ENCODE results near the gene IRAK1.

IRAK1 gene

DNA sequence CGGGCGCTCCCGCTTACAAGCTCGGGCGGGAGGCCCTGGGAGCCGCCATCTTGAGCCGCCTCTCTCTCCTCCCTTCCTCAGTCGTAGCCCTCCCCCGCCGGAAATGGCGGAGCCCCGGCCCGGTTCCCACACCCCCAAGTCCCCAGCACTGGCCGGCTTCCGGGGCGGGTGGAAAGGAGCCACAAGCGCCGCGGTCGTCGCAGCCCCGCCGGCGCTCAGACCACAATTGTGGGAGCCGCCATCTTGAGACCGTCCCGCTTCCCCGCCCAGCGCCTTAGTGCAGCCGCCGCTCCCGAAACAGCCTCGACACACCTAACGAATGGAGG lies 48.6 kb downstream of the IRAK1 start:
- peak; percentile 63 for DNase-seq (ENCODE audit: low spot score)

DNA sequence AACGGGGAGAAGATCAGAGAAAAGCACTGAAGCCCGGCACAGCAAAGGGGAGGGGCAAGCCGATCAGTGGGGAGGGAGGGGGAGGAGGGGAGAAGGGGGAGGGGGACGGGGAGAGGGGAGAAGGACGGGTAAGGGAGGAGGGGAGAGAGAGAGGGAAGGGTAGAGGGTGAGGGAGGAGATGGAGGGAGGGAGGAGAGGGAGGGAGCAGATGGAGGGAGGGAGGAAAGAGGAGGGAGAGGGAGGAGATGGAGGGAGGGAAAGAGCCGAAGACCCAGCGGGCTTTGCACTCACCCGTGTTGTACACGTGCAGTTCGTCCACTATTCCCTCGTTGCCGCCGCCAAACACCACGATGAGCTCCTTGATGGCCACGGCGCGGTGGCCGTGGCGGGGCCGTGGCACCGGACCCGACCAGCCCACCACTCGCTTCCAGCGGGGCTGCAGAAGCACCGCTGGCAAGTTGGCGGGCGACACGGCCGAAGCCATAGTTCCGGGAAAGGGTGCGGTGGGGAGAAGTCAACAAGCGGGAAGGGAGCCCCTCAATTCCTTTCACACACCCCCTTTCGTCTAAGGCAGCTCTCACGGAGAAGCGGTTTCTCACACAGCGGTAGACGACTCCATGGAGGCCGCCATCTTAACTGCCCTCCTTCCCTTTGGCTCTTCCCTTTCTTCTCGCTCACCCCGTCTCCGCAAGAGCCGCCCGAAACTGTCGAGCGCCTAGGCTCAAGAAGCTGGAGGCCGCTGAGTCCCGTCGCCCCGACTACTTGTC lies 49.2 kb downstream of the IRAK1 start:
- DNase-seq (ENCODE audit: low spot score): peak; percentile 46

DNA sequence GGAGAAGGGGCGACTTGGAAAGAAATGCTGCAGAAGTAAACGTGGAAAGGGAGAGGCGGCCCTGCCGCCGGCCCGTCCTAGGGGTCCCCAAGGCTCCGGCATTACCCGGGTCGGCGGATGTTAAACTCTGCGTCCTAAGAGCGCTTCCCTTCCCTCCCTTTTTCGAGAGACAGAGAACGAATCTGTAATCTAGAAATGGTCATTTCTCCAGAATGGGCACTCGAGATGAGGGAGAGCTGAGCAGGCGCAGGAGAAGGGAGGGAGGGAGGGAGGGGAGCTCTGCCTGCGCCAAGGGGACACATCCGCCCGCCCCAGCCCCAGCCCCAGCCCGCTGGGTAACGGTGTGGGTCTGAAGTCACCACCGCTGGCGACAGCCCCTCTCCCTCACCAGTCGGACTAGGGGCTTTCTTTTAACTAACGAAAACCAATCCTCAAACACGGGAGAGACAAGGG lies 49.8 kb downstream of the IRAK1 start:
- no peak for DNase-seq (ENCODE audit: low spot score)

DNA sequence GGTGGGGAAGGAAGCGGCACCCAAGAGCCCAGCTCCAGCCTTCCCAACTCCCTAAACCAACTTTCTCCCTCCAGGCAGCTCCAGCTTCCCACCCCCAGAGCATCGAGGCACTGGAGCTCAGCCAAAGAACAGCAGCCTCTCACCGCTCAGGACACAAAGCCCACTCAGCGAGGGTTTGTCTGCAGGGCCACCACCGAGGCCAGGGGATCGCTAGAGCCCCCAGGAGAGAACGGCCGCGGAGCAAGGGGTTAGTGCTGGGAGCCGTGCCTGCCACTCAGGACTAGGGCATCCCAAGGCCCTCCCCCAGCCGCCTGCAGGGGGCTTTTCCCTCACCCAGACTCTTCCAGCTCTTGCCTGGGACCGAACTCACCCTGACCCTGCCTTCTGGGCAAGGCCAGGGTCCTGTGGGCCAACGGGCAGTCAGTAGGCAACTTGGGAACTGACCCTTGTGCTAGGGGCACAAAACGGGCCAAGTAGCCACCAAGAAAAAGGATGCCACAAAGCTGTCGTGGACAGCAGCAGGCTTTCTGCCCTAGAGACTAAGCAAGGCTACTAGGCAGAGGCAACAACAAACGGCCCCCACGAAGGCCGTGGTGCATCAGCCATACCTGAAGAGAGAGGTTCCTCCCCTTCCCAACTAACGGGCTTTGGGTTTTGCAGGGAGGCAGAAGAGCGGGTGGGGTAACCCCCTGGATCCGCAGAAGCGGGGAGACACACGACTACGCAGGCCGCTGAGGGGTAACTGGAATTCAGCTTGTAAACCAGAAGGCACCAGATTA lies 50.4 kb downstream of the IRAK1 start:
- no peak for DNase-seq (ENCODE audit: low spot score)

DNA sequence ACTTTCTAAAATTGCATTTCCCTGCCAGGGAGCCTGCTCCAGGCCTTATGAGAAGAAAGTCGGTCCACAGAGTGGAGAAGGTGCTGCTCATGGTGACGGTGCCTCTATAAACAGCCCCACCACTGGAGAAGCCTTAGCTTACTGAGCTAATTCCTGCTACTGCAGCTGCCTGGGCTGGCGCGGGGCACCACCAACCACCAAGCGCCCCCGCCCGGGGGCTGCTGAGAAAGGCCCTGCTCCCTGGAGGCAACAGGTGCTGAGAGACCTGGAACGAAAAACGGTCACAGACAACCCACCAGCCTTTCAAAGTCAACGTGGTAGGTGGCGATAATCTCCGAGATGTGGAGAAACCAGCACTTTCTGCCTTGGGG lies 51.0 kb downstream of the IRAK1 start:
- DNase-seq (ENCODE audit: low spot score): peak; percentile 31

DNA sequence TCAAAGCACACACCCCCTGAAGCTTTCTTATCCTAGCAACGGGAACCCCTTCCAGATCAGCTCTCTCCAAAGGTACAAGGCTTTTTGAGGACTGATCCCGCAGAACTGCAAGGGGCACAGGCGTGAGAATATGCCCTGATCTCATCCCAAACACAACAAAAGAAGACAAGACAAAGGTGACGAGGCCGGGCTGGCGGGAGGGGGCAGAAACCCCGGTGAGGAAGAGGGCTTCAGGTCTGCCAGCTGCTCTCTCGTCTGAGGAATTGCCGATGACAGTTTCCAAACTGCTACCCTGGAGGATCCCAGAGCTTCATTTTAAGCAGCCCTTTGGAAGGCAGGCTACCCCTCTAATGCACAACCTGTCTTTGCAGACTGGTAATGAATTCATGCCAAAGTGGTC lies 51.4 kb downstream of the IRAK1 start:
- DNase-seq (ENCODE audit: low spot score): no peak

DNA sequence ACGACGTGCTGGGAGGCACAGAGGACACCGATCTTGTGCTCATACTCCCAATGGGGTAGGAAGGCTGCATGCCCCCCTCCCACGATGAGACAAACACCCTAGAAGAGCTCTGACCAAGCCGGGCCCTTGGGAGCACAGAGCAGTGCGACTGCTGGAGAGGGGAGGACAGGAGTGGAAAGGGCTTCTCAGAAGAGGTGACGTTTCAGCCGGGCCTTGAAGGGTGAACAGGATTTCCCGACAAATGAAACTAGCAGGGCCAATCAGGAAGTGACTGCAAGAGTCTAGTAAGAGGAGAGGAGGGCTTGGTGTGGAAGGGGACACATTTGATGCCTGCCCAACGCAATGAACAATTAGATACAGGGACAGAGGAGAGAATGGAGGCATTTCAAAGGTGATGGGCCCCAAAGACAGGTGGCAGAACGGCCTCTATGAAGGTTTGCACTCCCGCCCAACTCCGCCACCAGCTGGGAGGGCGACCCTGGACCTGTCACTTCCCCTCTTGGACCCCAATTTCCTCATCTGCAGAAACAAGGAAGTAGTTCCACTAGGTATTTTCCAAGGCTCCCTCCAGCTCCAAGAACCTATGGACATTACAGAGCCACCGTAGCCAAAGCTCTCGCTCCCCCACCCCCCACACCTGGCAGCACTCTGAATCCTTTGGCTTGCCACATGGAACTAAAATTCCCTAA lies 52.0 kb downstream of the IRAK1 start:
- DNase-seq (ENCODE audit: low spot score): no peak

DNA sequence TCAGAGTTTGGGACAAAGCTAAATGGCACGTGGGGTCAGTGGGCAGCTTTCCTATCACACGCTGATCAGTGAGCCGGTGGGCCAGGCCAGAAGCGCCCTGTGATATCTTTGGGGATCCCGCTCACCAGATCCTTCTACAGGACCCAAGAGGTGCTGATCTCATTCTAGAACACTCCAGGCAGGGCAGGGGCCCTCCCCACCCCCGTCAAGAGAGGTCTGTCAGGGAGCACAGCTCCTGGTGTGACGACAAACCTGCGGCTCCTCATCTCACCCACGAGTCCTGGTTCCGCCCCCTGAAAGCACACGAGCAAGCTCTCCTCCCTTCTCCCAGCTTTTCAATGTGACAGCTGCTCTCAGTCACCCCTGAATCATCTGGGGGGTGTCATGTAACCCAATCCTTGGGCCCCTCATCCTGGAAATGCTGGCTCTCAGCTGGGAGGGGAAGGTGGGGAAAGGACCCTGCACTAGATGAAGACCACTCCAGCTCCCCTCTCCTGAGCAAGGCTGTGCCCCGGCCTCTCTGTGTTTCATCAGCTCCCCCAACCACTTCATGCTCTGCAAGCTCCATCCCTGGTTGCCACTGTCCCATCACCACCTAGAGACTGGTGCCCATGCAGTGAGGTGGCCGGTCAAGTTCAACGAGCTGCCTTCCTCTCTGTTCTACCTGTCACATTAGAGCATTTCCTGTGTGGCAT lies 52.7 kb downstream of the IRAK1 start:
- DNase-seq (ENCODE audit: low spot score): no peak

DNA sequence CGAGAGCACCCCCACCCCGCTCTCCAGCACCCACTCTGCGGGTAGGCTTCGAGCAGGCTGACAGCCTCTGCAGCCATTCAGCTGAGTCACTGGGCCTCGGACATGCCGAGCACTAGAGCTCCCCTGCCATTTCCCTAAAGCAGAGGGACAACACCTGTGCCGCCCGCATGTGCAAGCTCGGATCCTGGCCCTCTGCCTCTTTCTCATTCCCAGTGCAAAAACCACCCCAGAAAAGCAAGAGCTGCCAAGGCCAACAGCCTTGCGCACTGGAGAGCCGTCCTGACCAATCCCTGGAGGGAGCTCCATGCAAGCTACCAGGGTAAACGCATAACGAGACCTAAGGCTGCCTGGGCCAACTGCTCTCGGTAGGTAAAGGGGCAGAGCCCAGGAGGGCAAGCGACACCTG lies 53.4 kb downstream of the IRAK1 start:
- DNase-seq (ENCODE audit: low spot score): no peak

DNA sequence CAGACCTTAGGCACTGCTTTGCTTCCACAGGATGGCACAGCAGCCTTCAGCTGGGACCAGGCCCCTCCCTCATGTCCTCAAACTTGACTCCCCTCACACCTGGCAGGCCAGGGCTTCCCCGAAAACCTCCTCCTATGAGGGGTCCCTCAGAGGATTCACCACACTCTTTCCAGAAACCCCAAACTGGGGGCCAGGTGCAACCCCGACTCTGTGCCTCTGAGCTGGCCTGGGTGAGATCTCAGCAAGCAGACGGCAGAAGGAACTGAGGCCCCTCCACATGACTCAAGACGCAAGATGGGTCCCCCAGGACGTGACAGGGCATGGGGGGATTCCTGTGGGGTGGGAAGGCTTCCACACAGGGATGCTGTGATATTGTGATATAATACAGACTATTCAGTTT lies 54.3 kb downstream of the IRAK1 start:
- DNase-seq (ENCODE audit: low spot score): no peak

DNA sequence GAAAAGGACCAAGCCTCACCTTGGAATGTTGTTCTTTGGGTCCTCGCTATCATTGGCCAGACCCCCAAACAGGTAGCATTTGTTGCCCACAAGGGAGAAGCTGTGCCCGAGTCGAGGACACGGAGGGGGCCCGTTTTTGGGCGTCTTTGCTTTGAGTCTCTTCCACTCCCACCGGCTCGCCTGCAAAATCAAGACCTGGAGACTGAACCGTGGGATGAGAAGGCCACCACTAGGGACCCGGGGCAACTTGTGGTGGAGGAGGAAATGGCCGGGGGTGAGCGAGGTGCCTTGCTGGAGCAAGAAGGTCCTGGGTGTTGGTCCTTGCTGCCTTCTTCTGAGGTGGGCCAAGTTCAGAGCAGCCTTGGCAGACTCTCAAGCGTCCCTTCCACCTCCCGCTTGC lies 55.6 kb downstream of the IRAK1 start:
- DNase-seq (ENCODE audit: low spot score): no peak

DNA sequence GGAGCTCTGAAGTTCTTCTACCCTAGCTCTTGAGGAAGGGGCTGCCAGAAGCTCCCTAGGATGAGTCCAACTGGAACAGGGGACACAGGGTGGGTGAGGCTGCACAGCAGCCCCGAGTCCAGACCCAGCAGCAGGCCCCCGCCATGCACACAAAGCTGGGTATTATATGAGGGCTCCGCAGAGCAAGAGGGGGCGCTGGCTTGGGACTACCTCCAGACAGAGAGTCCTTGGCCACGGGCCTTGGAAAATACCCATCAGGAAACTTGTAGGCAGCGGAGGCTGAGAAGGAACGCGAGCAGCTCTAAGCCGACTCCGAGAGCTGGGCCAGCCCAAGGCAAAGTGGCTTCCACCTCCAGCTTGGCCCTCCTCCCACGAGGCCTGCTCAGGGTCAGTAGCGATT lies 56.2 kb downstream of the IRAK1 start:
- no peak for DNase-seq (ENCODE audit: low spot score)

DNA sequence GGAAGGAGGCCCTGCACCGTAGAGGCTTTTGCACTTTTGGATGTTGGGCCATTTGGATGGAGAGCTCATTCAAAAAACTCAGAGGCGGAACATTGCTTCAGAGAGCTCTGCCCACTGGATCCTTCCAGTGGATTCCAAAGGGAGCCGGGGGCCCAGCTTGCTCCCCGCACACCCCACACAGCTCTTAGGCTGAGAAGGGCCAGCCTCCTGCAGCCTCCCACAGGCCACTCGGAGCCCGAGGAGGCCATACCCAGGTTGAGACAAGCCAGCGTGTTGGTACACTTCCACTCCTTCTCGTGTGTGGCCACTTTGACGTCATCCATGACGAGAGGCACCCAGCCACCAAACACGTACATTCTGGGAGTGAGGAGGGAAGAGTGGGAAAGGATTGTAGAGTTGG lies 58.4 kb downstream of the IRAK1 start:
- DNase-seq (ENCODE audit: low spot score): no peak

DNA sequence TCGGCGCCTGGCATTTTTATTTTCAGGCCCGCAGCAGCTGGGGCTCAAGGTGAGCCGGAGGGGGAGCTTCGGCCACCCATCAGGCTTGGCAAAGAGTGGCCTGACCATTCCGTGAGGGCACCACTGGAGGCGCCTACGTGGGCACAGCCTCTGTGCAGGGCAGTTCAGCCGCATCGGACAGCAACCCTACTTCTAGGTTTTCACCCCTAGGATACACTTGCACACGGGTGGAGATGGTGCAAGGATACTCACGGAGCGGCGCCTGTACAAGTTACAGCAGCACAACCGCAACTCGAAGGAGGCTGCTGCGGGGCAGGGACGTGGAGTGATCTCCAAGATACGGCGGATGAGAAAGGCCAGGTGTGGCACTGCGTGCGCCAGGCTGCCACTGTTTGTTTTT lies 58.9 kb downstream of the IRAK1 start:
- DNase-seq (ENCODE audit: low spot score): no peak

Measured in hematopoietic multipotent progenitor cell treated with erythropoietin and hydrocortisone succinate and interleukin-3 and kit ligand, for 15 days (in vitro differentiated cells).